GM06990 (cell line): ENCODE data around the gene PRKCA.
"Not testable (repeated sequence)": the region's sequence is repeated elsewhere in the genome, so short reads cannot be mapped to it uniquely, and the experiment has no call there.

Experiments used
- DNase-seq: peaks from one replicate; pipeline ENCODE4 v3.0.0-alpha.2; 2011; ENCODE audit not compliant: insufficient read length; ENCODE audit errors: extremely low read depth
- H3K27me3 ChIP-seq: replicated peaks from 2 replicates; pipeline ENCODE4 v1.6.0; 2011; ENCODE audit warnings: low read length; ENCODE audit not compliant: control insufficient read depth, insufficient read depth
- H3K36me3 ChIP-seq: 2 replicates; pipeline ENCODE4 v1.5.1; 2011; ENCODE audit warnings: low read length; ENCODE audit not compliant: control insufficient read depth, insufficient read depth
- H3K4me3 ChIP-seq: replicated peaks from 2 replicates; pipeline ENCODE4 v1.5.1; 2011; ENCODE audit warnings: low read depth, mild to moderate bottlenecking, control low read depth, low read length
- TF ChIP-seq, protein P1 (sequence below): IDR thresholded peaks from 2 replicates; pipeline ENCODE4 v1.5.1; 2011; ENCODE audit warnings: low read length, control low read depth, mild to moderate bottlenecking, inconsistent platforms; ENCODE audit not compliant: insufficient read depth, poor library complexity, severe bottlenecking

Gene PRKCA

DNA sequence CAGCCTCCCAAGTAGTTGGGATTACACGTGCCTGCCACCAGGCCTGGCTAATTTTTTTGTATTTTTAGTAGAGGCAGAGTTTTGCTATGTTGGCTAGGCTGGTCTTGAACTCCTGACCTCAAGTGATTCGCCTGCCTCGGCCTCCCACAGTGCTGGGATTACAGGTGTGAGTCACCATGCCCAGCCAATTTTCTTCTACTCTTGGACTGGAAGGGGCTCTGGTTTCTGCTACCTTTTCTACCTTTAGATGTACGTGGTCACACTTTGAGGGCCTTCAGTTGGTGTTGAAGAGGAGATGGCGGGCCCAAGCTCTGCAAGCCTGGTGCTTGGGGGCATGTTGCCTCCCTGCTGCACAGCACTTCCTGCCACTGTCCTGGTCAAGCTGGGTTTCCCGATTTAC lies 173.6 kb downstream of the PRKCA start:
- TF ChIP-seq, protein P1, sequence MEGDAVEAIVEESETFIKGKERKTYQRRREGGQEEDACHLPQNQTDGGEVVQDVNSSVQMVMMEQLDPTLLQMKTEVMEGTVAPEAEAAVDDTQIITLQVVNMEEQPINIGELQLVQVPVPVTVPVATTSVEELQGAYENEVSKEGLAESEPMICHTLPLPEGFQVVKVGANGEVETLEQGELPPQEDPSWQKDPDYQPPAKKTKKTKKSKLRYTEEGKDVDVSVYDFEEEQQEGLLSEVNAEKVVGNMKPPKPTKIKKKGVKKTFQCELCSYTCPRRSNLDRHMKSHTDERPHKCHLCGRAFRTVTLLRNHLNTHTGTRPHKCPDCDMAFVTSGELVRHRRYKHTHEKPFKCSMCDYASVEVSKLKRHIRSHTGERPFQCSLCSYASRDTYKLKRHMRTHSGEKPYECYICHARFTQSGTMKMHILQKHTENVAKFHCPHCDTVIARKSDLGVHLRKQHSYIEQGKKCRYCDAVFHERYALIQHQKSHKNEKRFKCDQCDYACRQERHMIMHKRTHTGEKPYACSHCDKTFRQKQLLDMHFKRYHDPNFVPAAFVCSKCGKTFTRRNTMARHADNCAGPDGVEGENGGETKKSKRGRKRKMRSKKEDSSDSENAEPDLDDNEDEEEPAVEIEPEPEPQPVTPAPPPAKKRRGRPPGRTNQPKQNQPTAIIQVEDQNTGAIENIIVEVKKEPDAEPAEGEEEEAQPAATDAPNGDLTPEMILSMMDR = no peak
- Histone ChIP-seq H3K27me3 (no peaks in the 10 kb centered on the region; the same call in 1 of the 2 replicates), H3K36me3 (no peaks in the 10 kb centered on the region), H3K4me3 (no peak overlapping the region)
- no peak for DNase-seq

DNA sequence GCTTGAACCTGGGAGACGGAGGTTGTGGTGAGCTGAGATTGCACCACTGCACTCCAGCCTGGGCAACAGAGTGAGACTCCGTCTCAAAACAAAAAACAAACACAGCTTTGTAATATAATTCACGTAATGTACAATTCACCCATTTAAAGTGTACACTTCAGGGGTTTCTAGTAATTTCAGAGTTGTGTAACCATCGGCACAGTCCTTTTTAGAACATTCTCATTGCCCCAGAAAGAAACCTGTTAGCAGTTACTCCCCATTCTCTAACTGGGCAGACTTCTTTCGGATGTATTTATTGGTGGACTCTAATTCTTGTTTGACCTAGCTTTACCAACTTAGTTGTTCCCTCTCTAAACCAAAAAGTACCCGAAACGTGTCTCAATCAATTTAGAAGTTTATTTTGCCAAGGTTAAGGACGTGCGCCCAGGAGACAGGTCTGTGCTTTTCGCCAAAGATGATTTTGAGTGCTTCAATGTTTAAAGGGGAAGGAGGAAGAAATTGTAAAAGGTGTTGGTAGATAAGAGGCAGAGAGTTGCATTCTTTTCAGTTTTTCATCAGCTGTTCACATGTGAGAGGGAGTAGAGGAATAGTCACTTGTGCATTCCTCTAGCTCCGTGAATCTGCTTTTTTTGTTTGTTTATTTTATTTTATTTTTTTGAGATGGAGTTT lies 175.3 kb downstream of the PRKCA start:
- TF ChIP-seq, protein P1 = no peak

DNA sequence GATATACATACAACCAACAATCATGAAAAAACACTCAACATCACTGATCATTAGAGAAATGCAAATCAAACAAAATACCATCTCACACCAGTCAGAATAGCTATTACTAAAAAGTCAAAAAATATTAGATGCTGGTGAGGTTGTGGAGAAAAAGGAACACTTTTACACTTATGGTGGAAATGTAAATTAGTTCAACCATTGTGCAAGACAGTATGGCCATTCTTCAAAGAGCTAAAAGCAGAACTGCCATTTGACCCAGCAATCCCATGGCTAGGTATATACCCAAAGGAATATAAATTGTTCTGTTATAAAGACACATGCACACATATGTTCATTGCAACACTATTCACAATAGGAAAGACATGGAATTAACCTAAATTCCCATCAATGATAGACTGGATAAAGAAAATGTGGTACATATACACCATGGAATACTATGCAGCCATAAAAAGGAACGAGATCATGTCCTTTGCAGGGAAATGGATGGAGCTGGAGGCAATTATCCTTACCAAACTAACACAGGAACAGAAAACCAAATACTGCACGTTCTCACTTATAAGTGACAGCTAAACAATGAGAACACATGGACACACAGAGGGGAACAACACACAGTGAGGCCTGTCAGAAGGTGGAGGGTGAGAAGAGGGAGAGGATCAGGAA lies 176.9 kb downstream of the PRKCA start:
- not testable (repeated sequence) for H3K36me3 ChIP-seq, DNase-seq, H3K4me3 ChIP-seq, H3K27me3 ChIP-seq

More for the DNA sequence above, 175.3 kb downstream of the PRKCA start:
- no peak for DNase-seq
- Histone ChIP-seq H3K36me3 (no peaks in the 10 kb centered on the region), H3K4me3 (no peak overlapping the region), H3K27me3 (no peaks in the 10 kb centered on the region; the same call in 1 of the 2 replicates)

DNA sequence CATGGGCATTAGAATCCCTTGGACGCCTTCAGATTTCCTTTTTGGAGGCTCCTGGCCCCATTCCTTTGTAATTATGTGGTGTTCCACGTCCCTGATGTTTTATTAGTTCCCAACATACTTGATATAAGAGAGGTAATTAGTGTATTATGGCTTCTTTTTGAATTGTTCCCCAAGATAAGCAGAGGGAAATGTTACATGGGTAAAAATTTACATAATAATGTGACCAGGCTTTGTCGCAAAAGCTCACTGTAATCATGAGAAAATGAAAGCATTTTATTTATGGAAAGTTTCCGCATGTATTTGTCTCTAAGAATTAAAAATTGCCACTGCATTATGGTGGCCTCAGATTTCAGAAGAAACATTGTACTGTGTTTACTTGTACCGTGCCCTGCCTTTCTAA lies 177.8 kb downstream of the PRKCA start:
- Histone ChIP-seq H3K27me3 (no peaks in the 10 kb centered on the region), H3K4me3 (no peak overlapping the region), H3K36me3 (no peaks in the 10 kb centered on the region)
- DNase-seq = no peak
- TF ChIP-seq, protein P1 = no peak

DNA sequence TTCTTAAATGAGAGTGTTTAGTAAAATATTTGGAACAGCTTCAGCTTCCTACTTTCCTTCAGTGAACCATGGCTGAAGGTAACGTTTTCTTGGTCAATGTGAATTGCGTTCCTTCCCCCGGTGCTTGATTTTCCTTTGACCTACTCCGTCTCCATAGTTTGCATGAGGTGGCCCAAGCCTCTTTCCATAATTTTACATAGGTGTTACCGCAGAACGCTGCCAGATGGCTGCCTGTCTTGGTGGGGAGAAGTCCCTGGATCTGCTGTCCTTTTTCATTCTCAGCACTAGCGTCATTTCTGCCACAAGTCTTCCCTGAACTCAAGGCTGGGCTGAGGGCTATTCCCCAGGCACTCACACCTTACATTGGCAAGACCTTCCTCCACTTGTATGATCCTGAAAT lies 178.4 kb downstream of the PRKCA start:
- Histone ChIP-seq H3K36me3 (no peaks in the 10 kb centered on the region), H3K27me3 (no peaks in the 10 kb centered on the region), H3K4me3 (no peak overlapping the region)
- TF ChIP-seq, protein P1 = no peak
- DNase-seq = no peak

DNA sequence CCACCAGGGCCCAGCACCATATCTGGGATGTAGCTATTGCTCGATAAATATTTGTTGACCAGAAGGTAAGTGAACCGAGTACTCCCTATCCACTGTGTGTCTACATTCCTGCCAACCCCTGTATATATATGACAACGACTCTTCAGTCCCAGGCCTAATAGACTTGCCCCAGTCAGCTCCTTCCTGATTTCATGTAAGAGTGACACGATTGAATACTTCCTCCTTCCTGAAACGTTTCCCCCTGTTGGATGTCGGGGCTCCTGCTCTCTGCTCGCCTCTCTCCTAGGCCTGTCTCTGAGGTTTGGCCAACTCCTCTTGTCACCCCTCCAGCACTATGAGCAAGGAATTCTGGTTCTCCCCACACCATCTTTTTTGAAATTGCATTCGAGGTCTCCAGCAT lies 178.9 kb downstream of the PRKCA start:
- DNase-seq = no peak
- no peak overlapping the region for H3K4me3 ChIP-seq
- TF ChIP-seq, protein P1 = no peak
- H3K27me3 ChIP-seq = no peaks in the 10 kb centered on the region
- no peaks in the 10 kb centered on the region for H3K36me3 ChIP-seq
